Cortex of kidney (tissue), 1 donor: ENCODE results near the gene MELTF.

Source experiments
- DNase-seq: peaks from one replicate; lab custom pipeline; 2025; lab: John Stamatoyannopoulos, UW

MELTF gene

GRCh38 chr3:196994056-196994455, 35.6 kb downstream of the MELTF start:
- no peak for DNase-seq

DNA sequence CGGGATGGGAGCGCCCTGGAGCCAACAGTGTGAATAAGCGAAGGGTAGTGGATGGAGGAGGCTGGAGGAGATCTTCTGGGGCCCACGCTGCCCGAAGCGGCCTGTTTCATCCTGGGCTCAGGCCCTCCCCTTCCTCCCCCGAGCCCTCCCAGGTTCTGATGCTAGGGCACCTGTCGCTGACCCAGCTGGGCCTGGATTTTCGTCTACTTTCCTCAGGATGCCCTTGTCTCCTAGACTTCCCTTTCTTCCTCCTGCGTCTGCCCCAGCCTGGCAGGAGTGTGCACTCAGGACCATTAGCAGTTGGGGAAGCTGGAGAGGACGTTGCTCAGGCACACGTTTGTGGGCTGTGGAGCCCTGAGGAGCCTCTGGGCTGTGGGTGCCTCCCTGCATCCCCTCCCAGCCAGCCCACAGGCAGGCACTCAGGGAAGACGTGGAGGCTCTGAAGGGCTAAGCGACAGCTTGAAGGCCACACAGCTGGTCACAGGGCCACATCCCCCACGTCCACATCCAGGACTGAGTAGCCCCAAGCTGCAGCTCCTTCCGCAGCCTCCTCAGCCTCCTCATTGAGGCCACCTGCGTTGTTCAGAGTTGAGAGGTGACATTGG, 37.1 kb downstream of the MELTF start:
- DNase-seq: no peak

DNA sequence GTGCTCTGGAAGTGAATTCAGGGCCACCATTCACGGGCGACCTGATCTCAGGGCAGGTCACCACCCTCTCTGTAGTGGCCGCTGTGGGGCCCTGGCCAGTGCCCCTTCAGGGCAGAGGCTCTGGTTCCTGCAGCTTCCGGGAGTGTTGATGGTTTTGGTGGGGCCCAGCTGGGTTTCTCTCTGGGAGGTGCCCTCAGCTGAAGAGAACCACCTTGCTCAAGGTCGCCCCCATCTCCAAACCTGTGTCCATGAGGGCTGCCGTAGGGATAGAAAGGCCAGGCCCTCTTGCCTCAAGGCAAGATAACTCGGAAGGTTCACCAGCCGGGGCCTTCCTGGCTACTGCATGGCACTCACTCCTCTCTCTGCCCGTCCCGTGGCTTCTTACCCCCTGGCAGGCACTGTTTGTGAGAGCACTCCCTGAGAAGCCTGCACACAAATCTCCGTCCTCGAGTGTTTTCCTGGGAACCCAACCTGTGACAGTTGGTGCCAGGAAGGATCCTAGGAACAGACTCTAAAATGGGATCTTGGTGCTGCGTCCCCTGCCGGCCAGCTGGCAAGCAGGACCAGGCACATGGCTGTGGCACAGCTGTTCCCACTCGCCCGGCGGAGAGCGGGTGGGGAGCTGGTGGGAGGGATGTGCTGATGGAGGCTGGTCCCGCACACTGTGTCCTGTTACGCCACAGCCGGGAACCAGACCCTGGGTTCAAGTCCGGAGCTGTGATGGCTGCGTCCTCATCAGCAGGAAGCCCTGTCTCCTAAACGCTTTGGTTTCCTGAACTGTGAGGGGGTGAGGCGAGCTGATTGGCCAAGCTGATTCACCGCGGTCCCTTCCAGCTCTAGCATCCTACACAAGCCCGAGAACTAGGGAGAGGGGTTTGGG, 37.8 kb downstream of the MELTF start:
- DNase-seq: no peak

GRCh38 chr3:196990601-196991007, 39.0 kb downstream of the MELTF start:
- no peak for DNase-seq

DNA sequence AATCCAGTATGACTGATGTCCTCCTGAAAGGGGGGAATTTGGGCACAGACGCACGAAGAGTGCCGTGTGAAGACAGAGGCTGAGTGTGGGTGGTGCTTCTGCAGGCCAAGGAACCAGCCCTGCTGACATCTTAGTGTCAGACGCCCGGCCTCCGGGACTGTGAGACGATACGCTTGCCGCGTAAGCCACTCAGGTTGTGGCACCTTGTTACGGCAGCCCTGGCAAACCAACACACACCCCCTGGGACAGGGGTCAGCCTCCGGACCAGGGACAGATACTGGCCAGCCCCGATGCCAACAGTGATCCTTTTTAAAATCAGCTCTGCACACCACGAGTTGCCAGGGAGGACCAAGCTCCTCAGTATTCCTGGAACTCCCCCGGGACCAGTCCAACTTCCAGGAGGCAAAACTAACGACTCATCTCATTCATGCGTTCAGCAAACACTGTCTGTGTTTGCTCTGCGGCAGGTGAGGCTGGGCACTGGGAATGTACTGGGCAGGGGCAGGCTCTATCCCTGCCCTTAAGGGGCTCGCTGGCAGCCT, 39.8 kb downstream of the MELTF start:
- DNase-seq: no peak

GRCh38 chr3:196988241-196989029, 41.2 kb downstream of the MELTF start:
- DNase-seq: no peak

- DNase-seq: no peak
Measured at GRCh38 chr3:196987022-196987421, 42.6 kb downstream of the MELTF start.

GRCh38 chr3:196985954-196986885, 43.4 kb downstream of the MELTF start:
- DNase-seq: no peak

DNA sequence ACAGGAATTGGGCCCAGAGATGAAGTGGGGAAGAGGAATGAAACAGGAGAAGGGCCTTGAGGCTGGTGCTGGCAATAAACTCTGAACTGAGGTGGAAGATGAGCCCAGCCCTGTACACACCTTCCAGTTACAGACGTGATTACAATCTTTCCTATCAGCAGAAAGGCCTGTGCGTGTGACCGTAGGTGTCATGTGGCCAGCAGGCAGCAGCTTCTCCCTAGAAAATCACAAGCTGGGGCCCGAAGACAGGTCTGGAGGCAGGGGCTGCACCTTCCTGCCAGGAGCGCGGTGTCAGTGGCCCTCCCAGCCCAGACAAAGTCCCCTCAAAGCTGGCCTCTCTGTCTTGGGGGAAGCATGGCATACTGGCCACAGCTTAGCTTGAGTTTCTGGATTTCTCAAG, 44.3 kb downstream of the MELTF start:
- DNase-seq: no peak

GRCh38 chr3:196983186-196983585, 46.4 kb downstream of the MELTF start:
- DNase-seq: no peak

GRCh38 chr3:196981657-196982056, 48.0 kb downstream of the MELTF start:
- no peak for DNase-seq

- DNase-seq: no peak
Measured at GRCh38 chr3:196979545-196979944, 50.1 kb downstream of the MELTF start.

GRCh38 chr3:196976941-196977340, 52.7 kb downstream of the MELTF start:
- no peak for DNase-seq

DNA sequence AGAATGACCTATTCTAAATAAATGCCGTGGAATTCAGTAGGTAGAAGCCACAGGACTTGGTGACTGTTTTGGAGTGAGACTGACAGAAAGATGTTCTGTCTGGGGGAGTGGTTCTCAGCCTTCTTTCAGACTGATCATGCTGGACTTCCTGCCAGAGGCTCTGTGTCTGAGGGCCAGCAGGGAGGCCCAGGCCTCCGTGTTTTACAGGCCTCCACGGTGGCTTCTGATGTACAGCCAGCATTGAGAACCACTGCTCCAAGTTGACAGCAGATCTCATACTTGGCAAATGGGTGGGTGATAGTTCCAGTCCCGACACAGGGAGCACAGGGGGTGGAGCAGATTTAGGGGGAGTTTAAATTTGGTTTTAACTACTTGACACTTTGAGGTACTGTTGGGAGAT, 54.3 kb downstream of the MELTF start:
- DNase-seq: no peak

GRCh38 chr3:196974661-196975060, 55.0 kb downstream of the MELTF start:
- no peak for DNase-seq

- no peak for DNase-seq
Measured at GRCh38 chr3:196971094-196971698, 58.4 kb downstream of the MELTF start.

- DNase-seq: no peak
Measured at GRCh38 chr3:196970547-196971093, 59.0 kb downstream of the MELTF start.

DNA sequence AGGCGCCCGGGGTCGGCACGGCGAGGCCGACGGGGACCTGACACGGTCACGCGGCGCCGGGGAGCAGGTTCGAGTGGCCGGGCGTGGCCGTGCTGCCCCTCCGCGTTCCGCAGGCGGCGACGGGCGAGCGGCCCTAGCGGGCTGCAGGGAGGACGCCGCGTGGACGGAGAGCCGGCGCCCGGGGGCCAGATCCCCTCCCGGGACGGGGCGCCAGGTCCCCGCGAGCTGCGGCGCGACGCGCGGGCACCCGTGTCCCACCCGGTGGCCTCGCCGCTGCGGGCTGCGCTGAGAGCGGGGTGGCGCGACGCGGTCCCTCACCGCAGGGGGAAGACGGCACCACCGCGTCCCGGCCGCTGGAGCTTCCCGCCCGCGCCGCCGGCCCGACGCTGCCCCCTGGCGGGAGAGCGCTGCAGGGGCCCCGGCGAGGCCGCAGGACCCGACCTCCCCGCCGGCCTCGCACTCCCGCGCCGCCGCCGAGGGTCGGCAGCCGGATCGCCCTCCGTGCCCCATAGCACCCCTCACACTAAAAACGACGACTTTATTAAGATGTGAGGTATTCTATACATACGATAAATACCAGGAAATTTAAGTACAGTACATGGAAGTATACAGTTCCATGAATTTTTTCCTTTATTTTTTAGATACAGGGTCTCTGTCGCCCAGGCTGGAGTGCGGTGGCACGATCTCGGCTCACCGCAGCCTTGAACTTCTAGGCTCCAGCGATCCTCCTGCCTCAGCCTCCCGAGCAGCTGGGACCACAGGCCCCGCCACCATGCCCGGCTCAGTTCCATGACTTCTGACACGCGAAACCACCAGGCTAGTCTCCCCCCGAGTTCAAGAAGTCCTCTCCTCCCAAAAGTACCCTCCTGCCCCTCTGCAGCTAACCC, 59.7 kb downstream of the MELTF start:
- no peak for DNase-seq

DNA sequence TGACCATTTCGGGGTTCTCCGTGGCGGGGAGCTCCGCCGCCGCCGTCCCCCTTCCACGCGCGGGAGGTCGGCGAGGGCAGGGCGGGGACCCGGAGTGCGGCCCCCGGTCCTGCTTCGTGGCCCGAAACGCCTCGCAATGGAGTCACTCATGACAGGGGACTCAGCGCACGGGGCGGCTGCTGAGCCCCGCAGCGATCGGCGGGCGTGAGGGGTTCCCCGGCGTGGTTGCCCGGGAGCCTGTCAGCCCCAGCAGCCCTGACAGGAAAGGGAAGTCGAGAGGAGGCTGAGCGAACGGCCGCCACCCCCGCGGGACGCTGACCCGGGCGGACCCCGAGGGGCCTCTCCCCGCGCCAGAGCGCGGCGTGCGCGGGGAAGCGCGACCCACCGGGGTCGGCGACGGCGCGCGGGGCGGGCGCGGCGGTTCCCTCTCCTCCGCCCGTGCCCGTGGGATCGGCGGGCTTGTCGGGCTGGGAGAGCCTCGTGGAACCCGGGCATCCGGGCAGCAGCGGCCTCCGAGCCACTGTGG, 60.4 kb downstream of the MELTF start:
- no peak for DNase-seq
